GM11168 (cell line): ENCODE data around the gene LRRTM4.

Experiments used
- in situ Hi-C: fragments of 300-500 bp; cut with MboI; formaldehyde crosslinking; loops from one replicate; pipeline ENCODE4 v1.12.0; 2022; ENCODE audit warnings: low sequenced_read_pairs; ENCODE audit not compliant: unreplicated experiment

Gene LRRTM4

DNA sequence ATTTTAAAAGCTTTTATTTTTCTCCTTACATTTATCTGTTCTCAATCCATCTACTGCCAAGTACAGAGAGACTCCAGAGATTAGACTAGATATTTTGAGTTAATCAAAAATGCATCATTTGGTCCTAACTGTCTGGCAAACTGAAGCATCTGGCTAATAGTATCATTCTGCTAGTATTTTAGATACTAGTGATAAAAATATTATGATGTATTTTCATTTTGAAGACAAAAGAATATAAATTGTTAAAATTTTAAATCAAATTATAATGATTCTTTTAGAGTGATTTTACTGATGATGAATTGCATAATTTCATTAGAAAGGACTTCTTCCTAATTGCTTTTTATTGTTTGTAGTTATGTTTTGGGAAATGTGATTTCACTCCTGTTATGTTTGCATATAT lies 584.0 kb downstream of the LRRTM4 start:
- in situ Hi-C loops = no loop called here

DNA sequence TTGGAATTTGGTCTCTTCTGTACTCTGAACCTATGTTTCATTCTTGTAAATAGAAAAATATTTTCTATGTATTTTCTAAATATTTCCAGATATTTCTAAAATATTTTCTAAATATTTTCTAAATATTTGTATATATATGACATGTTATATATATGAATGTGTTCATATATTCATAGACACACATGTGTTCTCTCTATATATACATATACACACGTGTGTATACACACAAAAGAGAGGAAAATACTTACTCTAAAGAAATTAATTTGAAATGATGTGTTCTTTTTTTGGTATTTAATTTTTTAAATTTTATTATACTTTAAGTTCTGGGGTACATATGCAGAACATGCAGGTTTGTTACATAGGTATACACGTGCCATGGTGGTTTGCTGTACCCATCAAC lies 589.6 kb downstream of the LRRTM4 start:
- in situ Hi-C loops = no loop called here

DNA sequence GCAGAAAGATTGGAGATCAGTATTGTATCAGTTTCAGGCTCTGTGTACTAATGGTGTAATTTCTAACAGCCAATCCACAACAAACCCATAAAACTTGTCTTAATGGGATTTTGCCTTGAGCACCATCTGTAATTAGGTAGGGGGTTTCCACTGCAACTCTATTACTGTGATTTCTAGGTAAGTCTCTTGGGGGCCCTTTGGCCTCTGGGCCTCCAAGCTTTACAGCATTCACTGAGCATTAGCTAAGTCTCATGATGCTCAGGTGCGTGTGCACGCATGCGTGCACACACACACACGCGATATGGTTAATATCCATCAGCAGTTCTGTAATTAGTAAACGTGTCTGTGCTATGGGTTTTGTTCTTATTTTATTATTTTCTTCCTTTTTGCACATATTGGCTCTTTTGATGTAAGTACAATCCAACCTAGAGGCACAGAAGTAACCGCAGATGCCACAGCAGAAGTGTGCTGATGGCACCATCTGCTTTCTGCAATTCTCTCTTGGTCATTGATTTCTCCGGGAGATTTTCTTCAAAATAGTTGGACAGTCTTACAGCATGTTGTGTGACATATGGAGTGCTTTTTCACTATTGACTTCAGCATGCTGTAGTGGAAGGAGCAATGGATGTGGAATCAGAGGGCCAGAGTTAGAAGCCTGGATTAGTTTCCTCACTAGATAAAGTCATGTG lies 592.0 kb downstream of the LRRTM4 start:
- in situ Hi-C loops = no loop called here

DNA sequence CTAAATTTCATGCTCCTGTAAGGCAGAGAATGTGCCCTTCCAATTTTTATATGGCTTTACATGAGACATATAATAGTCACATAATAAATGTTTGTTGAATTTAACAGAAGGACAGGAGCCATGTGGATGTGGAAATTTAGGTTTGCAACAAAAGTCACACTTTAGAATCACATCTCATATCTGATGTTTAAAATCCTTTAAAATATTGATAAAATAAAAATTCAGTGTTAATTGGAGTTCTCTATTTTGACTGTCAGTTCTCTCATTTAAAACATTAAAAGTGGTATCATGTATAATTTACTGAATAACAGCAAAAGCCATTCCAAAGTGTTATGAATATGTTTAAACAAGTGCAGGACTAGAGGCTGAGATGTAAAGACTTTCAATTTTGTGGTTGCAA lies 594.1 kb downstream of the LRRTM4 start:
- in situ Hi-C loops = no loop called here

DNA sequence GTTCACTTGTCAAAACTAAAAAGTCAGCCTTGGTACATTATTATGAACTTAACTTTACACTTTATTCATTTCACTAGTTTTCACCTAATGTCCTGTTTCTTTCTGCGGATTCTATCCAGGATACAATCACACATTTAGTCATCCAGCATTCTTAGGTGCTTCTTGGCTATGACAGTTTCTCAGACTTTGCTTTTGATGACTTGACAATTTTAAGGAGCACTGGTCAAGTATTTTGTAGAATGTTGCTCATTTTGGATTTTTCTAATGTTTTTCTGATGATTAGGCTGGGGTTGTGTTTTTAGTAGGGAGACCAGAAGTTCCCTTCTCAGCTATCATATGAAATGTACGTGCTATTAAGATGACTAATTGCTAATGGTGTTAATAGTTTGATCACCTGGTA lies 601.2 kb downstream of the LRRTM4 start:
- in situ Hi-C loops = no loop called here

DNA sequence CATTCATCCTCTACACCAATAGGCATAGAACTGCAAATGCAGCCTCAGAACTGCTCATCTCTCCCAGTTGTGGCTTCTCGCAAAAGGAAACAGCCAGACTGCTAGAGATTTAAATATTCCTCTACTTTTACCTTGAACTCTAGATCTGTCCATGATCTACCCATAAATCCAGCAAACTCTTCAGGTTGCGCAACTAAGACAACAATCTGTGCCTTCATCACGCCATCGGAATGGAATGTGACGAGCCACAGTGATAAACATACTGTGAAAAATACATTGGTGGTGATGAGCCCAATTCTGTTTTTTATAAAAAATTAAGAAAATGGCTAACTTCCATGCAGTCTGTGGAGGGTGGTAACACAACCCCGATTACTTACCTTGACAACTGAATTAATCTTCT lies 626.7 kb downstream of the LRRTM4 start:
- in situ Hi-C loops = no loop called here

DNA sequence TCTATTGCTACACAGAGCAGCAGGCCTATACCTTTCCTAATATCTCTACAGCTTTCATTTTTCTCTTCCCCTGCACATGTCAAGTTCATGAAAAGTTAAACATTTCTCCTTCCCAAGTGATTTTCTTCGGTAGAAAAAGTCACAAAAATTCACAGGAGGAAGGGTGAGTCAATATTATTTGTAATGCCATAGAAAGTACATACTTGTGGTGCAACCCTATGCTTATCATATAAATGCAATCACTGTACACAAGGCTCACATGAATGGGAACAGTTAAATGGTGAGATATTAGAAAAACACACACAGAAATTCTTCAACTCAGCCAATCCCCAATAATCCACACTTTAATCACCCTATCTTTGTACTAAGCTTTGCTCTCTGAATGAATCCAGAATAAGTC lies 651.6 kb downstream of the LRRTM4 start:
- in situ Hi-C loops = no loop called here

DNA sequence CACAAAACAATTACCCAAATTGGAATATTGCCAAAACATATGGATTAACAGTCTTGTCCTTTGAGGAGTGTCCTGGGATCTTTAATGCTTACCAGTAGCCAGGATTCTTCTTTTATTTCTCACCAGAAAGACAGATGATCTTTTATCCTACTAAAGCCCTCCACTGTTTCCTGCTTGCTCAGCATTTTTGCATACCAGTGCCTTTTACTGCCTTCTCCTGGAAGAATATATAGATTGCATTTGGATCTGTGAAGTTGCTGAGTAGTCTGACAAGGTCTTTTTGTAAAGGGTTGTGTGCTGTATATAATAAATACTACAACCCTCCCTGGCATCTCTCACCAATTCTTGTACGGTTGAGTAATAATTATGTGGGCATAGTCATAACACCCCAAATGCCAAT lies 652.2 kb downstream of the LRRTM4 start:
- in situ Hi-C loops = no loop called here

DNA sequence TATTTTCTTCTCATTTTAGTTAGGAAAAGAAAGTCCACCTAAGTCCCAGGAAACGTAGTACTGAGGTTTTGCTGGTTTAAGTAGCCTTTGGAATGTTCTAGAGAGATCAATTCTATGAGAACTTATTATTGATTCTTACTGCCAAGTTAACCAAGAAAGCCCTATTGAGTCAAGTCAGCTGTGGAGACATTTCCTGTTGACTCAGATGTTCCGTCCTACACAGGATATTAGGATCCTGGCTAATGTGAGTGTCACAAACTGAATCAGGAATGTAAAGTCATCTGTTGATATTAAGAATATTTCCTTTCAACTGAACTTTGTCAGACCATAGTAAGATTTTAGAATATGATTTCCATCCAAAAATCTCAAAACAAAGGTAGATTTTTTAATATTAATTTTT lies 654.3 kb downstream of the LRRTM4 start:
- in situ Hi-C loops = no loop called here

DNA sequence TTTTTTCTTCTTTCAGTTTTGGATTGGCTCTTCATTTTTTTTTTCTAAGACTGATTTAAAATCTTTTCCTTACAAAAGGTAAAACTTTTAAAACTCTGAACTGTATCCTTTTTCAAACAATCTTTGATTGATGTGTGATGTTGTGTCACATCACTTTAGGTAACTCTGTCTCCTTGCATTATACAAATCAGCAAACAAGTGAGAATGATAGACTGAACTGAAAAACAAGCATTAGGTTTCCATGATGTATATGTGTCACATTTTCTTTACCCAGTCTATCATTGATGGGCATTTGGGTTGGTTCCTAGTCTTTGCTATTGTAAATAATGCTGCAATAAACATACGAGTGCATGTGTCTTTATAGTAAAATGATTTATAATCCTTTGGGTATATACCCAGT lies 655.7 kb downstream of the LRRTM4 start:
- in situ Hi-C loops = no loop called here

DNA sequence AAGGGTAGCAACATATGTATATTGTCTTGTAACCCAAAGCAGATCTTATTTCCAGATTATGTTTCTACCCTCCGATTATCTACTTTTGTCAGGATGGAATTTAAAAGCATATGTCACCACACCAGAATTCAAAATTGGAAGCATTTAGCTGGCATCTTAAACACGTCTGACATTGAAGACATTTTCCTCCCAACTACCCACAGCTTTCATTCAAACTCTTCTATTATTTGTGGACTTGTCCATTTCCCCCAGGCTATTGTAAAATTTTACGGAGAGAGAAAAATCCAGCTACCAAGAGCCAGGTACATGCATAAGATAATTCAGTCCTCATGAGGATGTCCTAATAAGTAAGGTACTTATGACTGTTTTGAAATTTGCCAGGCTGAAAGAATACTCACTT lies 659.3 kb downstream of the LRRTM4 start:
- in situ Hi-C loops = no loop called here

DNA sequence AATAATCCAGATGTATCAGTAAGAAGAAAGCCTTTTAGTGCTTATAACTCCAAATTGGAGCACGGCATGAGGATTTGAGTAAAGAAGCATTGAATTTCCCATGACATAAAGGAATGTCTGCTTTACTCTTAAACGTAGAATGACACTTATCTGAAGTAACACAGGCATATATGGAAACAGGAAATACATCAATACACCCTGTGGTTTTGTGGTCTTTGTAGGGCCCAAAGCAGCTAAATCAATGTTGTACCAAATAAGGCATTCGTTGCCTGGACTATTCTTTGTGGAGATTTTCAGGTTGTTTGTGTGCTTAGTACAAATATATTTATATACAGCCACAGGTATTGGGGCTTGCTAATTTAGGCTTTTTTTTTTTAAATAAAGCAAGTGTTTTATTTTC lies 660.5 kb downstream of the LRRTM4 start:
- in situ Hi-C loops = no loop called here

DNA sequence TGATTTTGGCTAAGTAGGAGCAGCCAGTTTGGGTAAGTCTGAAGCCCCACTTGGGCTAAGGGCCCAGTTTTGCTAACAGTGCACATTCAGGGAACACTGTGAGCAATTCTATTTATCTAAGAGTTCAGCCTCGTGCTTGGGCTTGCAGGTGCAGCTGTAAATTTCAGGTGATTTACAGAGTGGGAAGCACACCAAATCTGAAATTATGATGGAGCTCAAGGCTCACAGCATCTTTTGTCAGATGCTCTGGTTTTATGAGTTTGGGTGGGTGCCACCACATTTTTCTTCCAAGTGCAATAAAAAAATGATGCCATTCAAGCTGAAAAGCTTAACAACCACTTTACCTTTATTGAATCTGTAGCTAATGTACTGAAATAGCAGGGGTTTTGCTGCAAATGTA lies 671.2 kb downstream of the LRRTM4 start:
- in situ Hi-C loops = no loop called here

DNA sequence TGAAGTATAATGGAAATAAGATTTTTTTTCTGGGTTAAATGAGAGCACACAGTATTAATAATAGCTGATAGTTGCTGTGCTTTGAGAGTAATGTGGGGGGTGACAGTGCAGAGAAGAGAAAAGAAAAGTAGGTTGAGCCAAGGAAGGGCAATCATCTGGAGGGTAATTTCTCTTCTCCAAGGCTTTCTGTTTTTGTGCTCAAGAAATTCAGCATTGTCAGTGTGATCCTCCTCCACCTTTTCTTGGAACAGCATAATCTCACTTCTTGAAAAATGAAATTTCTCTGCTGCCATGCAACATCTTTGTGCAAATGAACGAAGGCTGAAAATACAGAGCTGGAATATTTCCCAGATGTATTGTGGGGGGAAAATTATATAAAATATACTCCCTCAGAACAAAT lies 673.1 kb downstream of the LRRTM4 start:
- in situ Hi-C loops = no loop called here

DNA sequence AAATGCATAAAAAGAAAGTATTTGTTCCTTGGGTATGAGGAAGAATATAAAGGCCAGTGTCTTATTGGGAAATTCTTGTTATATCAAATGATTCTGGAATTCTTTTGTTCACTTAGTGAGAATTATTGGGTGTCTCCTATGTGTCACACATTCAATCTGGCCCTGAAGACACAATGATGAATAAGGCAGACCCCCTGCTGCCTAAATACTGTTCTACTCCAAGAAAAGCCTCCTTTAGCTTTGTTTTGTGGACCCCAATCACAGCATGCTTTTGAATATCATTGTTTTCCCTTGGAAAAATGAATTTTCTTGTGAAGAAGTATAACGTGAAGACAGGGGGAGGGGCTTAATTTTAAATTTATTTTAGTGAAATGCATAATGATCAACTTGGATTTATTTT lies 682.4 kb downstream of the LRRTM4 start:
- in situ Hi-C loops = no loop called here

DNA sequence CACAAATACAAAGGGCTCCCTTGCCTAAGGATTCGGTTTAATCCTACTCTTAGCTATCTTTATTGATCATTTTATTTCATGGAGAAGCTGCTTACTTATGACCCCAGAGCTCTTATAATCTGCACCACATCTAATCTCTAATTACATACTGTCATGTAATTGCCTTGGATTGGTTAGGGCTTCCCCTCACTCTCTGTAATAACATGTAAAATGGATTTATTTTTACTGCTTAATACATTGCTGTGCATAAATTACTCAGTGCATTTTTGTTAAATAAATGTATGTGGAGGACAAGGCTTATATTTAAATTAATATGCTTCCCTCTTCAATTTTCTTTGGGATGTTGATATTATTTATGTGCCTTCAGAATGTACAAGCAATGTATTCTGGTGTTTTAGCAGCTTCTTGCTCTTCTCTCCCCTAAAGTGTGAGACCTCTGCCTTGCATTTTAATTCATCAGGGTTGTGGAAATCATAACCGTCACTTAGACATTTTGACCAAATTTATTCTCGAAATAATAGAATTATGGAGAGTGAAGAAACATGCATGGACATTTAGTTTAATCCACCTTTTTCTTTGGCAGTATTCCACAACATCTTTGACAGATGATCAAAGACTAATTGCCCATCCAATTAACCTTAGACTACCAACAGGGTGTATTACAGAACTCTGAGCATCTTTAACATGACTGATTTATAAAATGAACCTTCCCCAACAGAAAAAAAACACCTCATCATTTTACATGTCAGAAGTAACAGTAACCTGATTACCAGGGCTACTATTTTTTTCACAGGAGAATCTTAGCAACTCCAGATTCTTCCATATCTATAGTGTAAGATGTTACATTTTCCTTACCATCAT lies 692.6 kb downstream of the LRRTM4 start:
- in situ Hi-C loops = no loop called here

DNA sequence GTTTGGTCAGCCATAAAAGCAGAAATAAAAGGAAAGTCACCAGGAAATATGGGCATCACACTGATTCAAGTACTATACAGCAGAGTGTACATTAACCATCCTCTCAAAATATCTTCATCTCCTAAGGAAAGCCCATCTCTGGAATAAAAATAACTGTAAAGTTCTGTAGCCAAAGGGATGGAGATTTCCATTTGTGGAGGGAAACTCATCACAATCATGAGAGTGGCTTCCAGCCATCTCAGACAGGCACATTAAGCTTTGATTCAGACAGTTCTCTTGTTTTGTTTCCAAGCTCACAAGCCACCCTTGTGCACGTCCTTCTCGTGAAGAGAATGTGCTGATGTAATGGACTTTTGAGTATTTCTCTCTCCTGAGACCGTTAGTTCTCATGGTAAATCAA lies 695.5 kb downstream of the LRRTM4 start:
- in situ Hi-C loops = no loop called here

DNA sequence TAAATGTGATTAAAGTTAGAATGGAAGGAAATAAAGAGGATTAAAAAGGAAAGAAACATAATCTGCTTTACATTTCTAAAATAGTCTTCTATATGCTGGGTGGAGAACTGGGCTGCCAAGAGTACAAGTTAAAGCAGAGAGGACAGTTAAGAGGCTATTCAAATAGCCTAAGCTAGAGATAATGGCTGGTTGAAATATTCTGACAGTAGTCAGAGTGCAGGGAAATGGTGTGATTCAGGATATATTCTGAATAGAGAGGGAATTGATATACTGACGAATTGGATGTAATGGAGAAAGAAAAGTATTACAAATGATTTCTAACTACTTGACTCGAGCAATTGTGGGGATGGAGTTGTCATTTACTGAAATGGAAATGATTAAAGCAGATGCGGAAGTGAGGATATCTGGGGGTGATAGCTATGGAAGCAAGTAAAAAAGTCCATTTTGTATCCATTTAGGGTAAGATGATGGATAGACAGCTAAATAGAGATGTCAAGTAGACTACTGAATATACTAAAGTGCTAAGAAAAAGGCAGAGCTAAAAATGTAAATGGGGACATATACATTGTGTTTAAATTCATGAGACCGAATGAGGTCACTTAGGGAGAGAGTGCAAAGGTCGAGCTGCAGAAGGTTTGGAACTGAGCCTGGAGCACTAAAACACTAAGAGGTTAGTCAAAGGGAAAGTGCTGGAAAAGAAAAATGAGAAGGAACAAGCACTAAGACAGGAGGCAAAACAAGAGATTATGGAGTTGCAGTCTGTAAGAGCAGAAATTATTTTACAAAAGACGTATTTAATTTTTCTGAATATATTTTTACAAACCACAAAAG lies 696.8 kb downstream of the LRRTM4 start:
- in situ Hi-C loops = no loop called here

DNA sequence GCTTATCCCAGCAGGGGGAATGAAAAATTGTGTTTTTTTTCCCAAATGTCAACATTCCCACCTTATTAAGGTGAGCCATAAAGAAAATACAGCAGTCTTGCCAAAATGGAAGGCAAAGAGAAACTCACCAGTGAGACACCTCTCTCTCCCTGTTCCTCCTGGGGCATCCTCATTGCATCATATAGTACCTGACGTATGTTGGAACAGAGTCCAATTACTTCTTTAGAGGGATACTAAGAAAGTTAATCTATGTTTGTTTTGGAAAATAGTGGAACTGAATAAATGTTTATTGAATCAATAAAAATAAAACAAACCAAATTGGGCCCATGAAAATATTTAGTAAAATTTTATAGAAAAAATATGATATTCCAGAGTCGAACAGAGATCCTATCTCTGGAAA lies 700.4 kb downstream of the LRRTM4 start:
- in situ Hi-C loops = no loop called here

DNA sequence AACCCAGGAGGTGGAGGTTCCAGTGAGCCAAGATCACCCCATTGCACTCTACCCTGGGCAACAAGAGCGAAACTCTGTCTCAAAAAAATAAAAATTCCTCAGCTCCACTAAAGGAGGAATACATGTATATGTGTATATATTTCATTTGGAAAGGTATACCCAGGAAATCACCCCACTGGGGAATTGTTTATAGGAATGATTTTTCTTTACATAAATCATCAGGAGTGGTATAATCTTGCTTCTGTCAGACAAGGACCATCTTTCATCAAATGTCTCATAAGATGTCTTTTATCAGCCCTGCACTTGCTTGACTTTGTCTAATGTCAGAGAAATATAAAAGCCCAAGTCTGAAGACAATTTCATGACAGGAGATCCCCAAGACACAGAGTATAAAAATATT lies 709.1 kb downstream of the LRRTM4 start:
- in situ Hi-C loops = no loop called here

DNA sequence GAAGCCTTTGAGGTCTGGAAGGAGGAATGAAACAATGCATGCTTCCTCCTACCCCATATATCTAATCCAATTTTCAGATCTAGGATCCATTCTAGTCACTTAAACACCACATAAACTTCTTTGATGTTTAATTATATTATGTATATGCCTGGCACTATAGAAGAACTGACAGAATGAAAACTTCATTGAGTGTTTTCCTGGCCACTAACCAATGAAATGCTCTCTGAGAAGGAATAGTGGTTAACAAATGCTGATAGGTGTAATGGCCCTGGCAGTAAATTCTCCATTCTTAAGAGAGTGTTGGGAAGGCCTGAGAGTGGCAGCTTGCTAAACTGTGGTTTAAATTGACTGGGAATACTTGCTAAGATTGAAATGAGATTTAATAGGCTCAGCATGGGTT lies 710.0 kb downstream of the LRRTM4 start:
- in situ Hi-C loops = no loop called here
